Stimulated activated CD4-positive, alpha-beta T cell treated with anti-CD3 and anti-CD28 coated beads, Interleukin-15, amount 100 ng/mL, for 24 hours (primary cell): ENCODE data around the gene TECPR1.
A peak's percentile ranks its signal among the peaks of the same experiment; 100 is the strongest.
"Not testable (repeated sequence)": the region's sequence is repeated elsewhere in the genome, so short reads cannot be mapped to it uniquely, and the experiment has no call there.

Experiments used
- DNase-seq: peaks from one replicate; pipeline ENCODE4 v3.0.0-alpha.2; 2020

TECPR1 gene

DNA sequence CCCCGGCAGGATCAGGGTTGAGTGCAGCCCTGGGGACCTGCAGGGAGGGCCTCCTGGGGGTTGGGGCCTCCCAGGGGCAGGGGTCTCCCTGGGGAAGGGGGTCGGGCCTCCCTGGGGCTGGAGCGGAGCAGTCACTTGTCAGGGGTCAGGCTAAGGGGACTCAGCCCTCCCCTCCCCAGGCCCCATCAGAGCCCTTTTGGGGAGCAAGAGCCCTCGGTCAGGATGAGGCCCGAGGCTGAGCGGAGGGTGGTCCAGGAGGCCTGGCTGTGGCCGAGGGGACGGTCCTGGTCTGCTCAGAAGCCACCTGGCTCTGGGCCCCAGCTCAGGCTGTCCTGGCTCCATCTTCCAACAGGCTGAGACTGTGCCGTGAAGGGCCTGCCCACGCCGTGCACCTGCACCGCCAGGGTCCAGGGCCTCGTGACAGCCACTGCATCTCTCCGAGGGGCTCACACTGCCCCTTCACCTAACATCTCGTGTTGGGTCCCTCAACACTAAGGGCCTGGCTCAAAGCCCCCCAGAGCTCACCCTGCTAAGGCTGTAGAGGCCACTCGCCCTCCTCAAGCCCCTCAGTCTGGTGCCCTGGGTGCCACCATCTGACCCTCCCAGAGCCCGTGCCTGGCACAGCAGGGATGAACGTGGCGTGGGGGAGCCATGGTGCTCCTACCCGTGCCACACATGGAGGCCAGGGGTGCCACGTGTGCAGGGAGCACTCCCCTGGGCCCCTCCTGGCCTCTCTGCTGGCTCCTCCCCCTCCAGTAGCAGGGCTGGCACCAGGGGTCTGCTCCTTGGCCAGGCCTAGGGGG, 27.9 kb downstream of the TECPR1 start:
- no peak for DNase-seq

DNA sequence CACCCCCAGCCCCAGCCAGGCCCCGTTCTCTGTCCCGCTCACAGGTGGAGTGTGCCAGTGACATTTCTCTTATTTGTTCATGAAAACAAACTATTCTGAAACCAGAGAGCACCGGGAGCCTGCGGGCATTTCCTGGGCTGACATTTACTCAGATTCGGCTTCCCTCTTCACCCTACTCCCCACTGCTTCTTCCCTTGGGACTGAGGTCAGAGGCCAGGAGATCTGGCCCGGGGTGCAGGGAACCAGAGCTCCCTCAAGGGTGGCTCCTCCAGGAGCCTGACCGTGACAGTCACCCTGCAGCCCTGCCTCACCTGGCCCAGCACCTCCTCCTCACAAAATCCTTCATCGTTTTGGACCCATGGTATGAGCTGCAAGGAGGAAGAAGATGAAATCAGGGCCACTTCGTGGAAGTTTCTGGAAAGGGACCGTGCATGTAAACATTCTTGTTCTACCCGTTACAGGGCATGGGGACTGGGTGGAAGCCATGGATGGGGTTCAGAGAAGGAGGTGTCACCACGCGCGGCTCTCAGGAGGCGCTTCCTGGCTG, 28.6 kb downstream of the TECPR1 start:
- DNase-seq = no peak

DNA sequence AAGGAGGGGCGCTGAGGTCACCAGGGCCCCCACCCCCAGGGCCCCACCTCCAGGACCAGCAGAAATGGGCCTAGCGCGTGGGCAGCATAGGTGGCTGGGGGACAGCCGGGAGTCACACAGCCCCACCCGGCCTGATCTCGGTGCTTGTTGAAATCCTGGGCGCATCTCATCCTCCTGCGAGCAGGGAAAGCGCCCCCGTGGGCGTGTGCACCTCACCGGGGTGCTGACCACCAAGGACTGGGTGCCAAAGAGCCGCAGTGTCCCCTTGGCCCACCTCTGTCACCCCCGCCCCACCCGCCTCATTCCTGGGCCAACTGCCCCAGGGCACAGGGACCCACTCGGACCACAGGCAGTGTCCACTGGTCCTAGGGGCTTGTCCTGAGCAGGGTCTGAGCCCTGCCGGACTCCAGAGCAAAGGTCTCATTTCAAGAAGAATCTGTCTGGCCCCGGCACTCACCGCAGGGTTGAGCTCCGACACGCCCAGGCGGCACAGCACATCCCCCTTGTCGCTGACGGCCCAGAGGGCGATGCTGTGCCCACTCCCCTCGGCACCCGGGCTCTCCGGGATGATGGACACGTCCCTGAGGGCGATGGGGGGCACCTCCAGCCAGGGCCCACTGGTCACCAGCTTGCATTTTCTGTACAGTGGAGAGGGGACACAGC, 29.4 kb downstream of the TECPR1 start:
- DNase-seq = no peak

DNA sequence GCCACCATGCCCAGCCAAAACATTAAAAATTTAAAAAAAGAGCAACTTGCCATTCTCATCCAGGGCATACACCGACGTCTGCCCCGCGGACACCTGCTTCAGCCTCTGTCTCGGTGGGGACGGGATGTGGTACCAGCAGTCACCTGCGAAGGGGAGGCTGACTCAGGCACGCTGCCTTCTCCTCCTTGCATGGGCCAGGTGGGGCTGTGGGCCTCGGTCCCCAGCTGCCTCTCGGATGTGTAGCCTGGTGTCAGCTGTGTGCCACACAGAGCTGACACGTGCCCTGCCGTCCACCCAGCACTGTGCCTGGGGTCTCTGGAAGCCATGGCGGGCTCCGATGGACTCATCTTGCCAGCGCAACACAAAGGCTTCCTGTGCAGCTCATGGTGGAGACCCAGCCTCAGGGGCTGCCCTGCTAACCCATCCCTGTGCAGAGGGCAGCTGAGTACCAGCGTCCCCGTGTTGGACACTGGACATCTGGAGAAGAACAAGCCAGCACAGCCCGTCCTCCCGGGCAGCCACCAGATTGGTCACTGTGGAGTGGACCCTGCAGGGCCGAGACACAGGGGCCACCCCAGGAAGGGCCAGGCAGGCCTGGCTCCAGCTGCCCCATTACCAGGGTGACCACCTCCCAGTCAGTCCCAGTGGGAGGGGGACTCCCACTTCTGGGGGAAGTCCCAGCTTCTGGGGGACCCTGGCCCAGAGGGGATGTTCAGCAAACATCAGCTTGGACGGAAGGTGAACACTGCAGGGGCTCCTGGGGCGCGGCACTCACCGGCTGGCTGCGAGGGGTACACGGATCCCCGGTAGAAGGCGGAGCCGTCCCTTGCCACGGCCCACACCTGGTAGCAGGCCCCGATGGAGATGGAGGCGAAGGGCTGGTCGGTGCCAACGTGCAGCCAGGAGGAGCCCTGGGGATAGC, 30.2 kb downstream of the TECPR1 start:
- DNase-seq = no peak

DNA sequence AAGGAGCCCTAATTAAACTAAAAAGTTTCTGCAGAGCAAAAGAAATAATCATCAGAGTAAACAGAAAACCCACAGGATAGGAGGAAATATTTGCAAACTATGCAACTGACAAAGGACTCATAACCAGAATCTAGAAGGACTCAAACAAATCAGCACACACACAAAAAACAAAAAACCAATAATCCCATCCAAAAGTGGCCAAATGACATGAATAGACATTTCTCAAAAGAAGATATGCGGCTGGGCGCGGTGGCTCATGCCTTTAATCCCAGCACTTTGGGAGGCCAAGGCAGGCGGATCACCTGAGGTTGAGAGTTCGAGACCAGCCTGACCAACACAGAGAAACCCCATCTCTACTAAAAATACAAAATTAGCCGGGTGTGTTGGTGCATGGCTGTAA, 32.6 kb downstream of the TECPR1 start:
- not testable (repeated sequence) for DNase-seq

DNA sequence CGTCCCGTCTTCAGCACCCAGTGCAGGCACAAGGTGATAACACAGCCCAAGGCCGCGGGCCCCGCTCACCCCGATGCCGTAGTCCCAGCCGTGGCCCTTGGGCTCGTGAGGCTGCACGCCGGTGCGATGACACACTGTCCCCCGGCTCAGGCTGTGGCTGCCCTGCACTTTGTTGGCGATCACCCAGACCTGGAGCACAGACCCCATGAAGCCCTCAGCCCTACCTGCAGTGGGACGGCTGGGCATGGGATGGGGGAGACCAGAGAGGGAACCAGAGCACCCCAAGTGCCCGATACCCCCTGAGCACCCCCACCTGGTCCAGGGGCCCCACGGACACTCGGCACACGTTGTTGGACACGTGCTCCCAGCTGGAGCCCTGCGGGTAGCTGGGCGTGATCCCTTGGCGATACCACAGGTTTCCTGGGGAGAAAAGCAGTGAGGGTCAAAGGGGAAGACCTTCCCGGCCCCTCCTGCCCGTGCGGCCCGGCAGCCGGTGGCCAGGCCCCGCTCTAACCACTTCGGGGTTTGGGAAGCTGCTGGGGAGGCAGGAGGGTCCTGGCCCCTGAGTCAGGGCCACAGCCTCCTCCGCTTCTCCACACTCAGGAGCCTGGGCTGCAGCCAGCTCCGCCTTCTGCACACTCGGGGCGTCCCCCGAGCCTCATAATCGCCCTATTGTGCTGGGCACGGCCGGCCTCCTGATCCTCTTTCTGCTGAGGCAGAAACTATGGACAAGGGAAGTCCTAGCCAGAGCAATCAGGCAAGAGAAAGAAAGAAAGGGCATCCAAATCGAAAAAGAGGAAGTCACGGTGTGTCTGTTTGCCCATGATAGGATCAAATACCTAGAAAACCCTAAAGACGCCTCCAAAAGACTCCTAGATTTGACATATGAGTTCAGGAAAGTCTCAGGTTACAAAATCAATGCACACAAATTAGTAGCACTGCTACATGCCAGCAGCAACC, 34.1 kb downstream of the TECPR1 start:
- DNase-seq = no peak

DNA sequence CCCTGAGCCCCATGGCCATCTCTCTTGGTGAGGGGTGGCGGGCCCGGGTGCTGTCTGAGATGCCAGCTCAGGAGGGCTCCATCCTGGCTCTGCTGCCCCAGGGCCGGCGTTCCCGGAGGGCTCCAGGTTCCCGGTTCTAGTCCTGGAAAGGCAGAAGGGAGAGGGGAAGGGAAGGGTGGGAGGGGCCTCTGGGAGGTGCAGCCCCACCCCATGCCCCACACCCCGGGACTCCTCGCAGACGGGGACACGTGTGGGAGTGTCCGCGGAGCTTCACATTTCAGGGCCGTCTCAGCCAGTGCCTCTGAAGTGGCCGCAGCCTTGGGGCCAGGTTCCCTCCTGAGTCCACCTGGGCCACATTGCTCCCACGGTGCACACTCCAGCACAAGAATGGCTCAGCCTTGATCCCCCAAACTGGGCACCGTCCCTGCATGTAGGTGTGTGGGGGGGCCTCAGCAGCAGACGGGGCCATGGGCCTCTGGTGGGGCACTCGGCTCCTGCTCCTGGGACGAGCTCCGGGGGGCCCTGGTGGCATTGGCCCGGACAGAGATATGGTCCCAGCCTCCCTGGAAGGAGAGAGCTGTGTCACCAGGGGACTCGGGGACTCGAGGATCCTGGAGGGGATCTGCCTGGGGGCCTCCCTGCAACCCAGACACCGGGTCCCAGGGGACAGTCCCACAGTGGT, 35.0 kb downstream of the TECPR1 start:
- DNase-seq = no peak

DNA sequence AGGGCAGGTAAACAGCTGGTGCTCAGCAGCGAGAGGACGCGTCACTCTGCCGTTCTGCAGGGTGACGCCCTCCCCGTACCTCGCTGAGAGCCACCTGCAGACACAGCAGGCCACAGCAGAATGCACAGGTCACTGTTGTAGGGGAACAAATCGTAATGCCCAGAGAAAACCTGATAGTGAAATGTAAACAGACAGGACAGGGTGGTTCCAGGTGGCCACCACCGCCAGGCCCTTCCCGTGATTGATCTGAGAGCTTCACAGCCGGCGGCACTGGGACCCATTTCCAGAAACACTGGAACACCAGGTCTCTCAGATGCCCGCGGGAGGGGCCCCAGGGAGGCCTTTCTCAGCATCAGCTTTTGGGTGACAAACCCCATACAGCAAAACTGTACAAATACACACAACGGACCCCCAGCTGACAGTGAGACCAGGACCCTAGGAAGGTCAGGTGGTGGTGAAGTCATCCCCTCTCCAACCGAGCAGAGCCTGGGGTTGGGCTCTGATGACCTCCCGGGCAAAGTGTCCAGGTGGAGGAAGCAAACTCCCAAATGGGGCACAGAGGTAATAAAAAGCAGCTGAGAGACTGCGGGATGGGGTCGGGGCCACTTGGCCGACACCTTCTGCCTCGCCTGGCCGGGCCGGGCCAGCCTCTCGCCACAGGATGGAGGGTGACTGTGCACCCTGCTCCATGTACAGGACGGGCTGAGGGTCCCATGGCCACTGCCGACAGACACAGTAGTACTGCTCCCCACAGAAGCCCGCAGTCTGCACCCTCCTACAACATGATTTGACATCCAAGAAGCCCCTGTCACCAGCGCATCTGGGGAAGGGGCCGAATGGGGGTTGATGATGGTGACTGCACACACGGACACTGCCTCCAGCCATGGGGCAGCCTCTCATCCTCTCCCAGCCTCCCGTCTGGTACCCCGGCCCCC, 36.2 kb downstream of the TECPR1 start:
- no peak for DNase-seq

DNA sequence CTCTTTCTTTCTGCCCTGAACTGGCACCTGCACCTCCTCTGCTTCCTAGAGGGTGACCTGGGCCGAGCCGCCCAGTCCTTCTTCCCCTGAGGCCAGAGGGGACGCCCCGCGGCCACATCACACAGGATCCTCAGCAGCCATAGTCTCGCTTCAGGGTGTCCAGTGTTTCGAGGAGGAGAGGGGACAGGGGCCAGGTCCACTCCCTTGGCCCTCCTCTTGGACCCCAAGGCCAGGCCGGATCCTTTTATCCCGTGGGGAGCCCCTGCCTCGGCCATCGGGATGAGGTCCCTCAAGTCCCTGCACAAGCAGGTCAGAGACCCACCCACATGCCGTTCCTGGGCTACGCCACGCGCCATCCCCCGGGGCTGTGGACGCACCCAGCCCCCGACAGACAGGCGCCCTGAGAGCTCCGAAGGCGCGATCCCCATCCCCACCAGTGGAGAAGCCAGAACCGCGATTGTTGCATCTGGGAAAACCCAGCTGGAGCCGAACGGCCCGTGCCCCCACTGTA, 37.2 kb downstream of the TECPR1 start:
- no peak for DNase-seq

DNA sequence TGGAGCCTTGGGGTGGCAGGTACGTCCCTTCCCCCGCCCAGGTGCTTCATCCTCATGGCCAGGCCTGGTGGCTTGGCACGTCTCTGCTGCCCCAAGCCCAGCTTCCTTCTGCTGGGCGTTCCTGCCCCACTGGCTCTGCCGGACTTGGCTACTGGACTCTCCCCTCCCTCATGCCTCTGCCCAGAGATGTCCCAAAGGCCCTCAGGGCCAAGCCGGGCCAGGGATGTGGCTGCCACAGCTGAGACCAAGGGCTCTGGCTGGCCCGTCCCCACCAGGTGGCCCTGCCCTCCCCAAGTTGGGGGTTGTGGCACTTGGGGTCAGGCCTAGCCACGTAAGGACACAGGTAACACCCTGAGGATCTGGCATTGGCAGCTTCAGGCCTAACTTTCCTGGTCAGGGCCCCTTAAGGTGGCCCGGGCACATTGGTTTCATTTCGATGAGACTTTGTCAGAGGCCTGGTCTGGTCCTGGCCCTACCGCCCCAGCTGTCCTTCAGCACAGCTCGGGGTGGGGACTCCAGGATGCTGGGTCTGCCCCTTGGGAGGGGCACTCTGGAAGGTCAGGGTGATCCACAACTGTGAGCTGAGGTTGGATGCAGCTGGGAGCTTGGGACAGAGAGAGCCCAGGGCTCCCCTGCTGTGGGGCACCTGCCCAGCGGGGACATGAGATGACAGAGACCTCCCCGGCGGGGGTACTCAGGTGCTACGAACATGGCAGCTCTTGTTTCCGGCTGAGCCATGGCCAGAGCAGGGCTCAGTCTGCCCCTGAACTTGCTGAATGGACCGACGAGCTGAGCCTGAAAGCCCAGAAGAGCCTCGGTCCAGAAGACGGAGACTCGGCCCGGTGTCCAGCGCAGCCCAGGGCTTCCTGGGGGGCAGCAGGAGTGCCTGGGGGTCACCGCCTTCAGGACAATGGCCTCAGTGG, 37.9 kb downstream of the TECPR1 start:
- no peak for DNase-seq

DNA sequence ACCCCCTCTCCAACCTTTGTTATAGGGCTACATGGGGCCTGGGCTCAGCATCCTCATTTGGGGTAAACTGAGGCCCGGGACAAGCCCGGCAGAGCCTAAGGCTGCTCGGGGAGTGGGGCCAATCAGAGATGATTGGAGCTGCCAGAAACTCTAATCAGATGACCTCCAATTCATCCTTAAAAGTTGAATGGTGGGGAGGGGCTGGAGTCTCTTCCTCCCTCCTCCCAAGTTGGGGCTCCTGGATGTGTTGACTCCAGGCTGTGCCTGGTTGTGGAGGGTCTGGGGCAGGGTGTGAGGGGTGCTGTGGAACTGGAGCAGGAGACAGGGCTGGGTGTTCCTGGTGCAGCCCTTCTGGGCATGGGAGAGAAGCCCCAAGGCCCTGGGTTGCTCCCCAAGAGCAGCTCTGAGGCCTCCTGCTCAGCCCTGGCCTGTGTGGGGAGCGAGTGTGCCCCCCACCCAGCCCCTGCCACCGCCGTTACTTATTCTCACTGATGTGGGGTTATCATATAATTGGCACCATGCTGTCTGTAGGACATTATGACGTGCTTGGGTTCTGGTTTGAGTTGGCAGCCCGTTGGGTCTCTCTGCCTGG, 38.6 kb downstream of the TECPR1 start:
- no peak for DNase-seq

DNA sequence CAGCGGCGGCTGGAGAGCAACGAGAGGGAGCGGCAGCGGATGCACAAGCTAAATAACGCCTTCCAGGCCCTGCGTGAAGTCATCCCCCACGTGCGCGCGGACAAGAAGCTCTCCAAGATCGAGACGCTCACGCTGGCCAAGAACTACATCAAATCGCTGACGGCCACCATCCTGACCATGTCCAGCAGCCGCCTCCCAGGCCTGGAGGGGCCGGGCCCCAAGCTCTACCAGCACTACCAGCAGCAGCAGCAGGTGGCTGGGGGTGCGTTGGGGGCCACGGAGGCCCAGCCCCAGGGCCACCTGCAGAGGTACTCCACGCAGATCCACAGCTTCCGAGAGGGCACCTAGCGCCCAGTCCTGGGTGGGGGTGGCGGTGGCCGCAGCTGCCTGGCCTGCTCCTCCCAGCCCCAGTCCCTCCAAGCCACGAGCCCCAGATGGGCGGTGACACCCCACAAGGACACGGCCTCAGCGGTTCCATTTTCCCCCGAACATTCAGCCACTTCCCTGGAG, 39.4 kb downstream of the TECPR1 start:
- no peak for DNase-seq

DNA sequence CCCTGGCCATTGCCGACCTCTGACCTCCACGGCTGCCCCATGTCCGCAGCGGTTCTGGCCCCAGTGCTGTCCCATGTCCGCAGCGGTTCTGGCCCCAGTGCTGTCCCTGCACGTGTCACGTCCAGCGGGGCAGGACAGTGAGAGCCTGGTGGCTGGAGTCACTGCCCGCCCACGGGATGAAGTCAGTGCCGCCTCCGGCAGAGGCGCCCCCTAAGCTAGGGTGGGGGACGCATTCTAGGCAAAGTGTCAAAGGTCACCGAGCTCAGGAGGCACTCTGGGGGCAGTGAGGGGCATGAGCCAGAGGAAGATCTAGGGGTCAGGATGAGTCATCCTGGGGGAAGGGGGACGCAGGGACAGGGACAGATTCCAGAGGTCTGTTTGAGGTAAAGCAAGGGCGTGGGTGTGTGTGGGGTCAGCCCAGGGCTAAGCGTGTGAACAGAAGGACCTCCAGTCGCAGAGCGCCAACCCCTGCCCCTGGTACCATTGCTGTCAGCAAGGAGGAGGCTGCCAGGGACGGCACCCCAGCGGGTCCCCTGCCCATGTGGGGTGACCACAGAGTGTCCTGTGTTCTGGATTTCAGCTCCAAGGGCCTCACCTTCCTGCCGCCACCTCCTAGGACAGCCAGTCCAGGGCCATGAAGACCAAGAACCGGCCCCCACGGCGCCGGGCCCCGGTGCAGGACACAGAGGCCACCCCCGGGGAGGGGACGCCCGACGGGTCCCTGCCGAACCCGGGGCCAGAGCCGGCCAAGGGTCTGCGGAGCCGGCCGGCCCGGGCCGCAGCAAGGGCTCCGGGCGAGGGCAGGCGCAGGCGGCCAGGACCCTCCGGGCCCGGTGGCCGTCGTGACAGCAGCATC, 40.1 kb downstream of the TECPR1 start:
- no peak for DNase-seq

DNA sequence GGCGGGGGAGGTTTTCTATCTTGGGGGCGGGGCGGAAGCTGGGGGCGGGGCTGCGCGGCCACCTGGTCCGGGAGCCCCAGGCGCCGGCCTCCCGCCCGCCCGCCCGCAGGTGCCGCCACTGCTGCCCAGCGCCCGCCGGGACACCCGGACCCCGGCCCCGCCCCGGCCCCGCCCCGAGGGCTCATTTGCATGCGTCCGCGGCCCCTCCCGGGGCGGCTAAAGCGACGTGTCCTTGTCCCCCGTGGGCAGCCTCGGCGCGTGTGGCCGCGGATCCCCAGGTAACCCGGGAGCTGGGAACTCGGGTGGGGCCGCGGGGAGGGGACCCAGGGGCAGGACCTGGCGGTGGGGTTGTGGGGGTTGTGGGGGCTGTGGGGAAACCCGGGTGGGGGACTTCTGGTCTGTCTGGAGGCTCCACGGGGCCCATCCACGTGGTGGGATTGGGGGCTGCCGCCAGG, 40.8 kb downstream of the TECPR1 start, which contains the start of gene BHLHA15:
TSS of gene BHLHA15 (plus strand) at position 219 of the 455 bp plus-strand sequence. CDS start 871 bp downstream, outside the sequence.
- DNase-seq = peak; percentile 57

DNA sequence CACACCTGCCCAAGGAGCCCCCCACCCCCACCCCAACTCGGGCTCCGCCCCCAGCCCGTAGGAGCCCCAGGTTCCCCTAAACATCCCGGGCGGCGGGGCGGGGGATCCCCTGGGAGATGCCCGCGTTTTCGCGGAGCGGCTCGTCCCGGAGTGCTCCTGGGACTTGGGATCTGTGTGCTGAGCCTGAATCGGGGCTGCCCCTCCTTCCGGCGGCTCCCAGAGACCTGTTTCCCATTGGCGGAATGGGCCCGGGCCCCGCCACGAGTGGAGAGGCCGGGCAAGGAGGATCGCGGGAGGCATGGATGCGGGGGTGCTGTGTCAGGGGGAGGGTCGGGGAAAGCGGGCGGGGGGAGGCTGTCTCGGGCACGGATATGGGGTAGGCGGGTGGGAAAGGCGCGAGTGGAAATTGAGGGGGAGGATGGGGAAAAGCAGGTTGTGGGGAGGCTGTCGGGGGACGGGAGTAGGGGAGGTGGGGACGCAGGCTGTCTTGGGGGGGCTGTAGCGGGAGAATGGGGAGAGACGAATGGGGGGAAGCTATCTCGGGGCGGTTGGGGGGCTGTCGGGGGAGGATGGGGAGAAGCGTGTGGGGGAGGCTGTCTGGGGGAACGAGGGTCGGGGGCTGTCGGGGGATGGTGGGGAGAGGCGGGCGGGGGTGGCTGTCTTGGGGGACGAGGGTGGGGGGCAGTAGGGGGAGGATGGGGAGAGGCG, 41.4 kb downstream of the TECPR1 start:
- no peak for DNase-seq
